GM18517 (cell line): ENCODE results near the gene KRTAP4-16.
"Not testable (repeated sequence)": the region's sequence is repeated elsewhere in the genome, so short reads cannot be mapped to it uniquely, and the experiment has no call there.

Experiments
- ATAC-seq: cut with Tn5 transposase; IDR thresholded peaks from one replicate; pipeline ENCODE4 v1.9.1; 2021; ENCODE audit warnings: mild to moderate bottlenecking, moderate library complexity; ENCODE audit not compliant: unreplicated experiment

The KRTAP4-16 gene

GRCh38 chr17:41076788-41077187 lies 25.2 kb downstream of the KRTAP4-16 start:
- ATAC-seq, result no peak

GRCh38 chr17:41073676-41074075 lies 28.3 kb downstream of the KRTAP4-16 start:
- ATAC-seq, result no peak

GRCh38 chr17:41071606-41072360 lies 30.2 kb downstream of the KRTAP4-16 start:
- no peak for ATAC-seq

- ATAC-seq, result no peak
Observed at GRCh38 chr17:41069031-41069430, 33.0 kb downstream of the KRTAP4-16 start.

- no peak for ATAC-seq
Observed at GRCh38 chr17:41067281-41067680, 34.7 kb downstream of the KRTAP4-16 start.

GRCh38 chr17:41065829-41066624 lies 36.0 kb downstream of the KRTAP4-16 start, which contains the start of gene KRTAP2-4:
Gene KRTAP2-4, minus strand, starts transcription at chr17:41065879. Its CDS starts 34 bp downstream, at chr17:41065845.
- ATAC-seq, result no peak

- not testable (repeated sequence) for ATAC-seq
Observed at GRCh38 chr17:41065016-41065689, 36.9 kb downstream of the KRTAP4-16 start.

- ATAC-seq, result no peak
Observed at GRCh38 chr17:41064301-41064700, 37.7 kb downstream of the KRTAP4-16 start.

GRCh38 chr17:41063449-41063848 lies 38.6 kb downstream of the KRTAP4-16 start:
- no peak for ATAC-seq

GRCh38 chr17:41061964-41062363 lies 40.0 kb downstream of the KRTAP4-16 start:
- ATAC-seq, result no peak

GRCh38 chr17:41060052-41060604 lies 41.9 kb downstream of the KRTAP4-16 start, which contains the start of gene KRTAP2-3:
Gene KRTAP2-3, minus strand, starts transcription at chr17:41060114. Its CDS starts 64 bp downstream, at chr17:41060050.
- no peak for ATAC-seq

- not testable (repeated sequence) for ATAC-seq
Observed at GRCh38 chr17:41059276-41060051, 42.5 kb downstream of the KRTAP4-16 start.

- ATAC-seq, result no peak
Observed at GRCh38 chr17:41058741-41059140, 43.3 kb downstream of the KRTAP4-16 start.

- no peak for ATAC-seq
Observed at GRCh38 chr17:41057547-41057946, 44.5 kb downstream of the KRTAP4-16 start.

GRCh38 chr17:41055130-41055529 lies 46.9 kb downstream of the KRTAP4-16 start, which contains the start of gene KRTAP2-2:
Gene KRTAP2-2, minus strand, starts transcription at chr17:41055230. Its CDS starts 19 bp downstream, at chr17:41055211.
- ATAC-seq, result not testable (repeated sequence)

GRCh38 chr17:41054556-41054955 lies 47.5 kb downstream of the KRTAP4-16 start:
- not testable (repeated sequence) for ATAC-seq

GRCh38 chr17:41054025-41054424 lies 48.0 kb downstream of the KRTAP4-16 start:
- ATAC-seq, result no peak

GRCh38 chr17:41052566-41052965 lies 49.4 kb downstream of the KRTAP4-16 start:
- ATAC-seq, result no peak
